ENCODE results near the gene PKIG. TPM values are rescaled to one million over a fixed set of nuclear protein-coding genes. Genes with fewer than 3 reads are reported as not detected.

The PKIG gene
- total and polyA plus RNA-seq, 10 of the 15 experiments (the other 5 are each of a cell fraction or from before 2014, with no cell fraction given) = 5.7 to 82.3 (median 39.7) TPM

DNA sequence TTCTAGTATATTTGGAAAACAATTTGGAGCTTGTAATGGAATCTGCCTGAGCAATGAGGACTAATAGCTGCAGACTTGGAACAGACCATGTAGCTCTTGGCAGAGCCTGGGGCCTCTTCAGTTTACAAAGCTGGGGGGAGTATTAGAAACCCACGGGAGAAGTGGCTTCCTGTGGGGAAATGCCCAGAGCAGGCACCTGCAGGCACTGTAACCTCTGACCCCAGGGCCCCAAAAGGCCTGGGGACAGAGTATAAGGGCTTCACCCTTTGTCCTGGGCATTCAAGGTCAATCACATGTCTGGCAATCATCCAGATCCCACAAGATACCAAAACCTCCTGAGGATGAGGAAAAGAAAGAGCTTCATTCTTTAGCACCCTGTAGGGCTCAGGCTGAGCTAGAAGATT is 19.4 kb downstream of the PKIG start (continued):
- TF ChIP-seq EP300 (IDR thresholded peaks at IDR 0.05; ENCODE audit: borderline replicate concordance in 1 of 2, control insufficient read depth in 1 of 2, low read depth in 2 of 2, low read length in 2 of 2) (no peak), CREM (IDR thresholded peaks at IDR 0.05; ENCODE audit: low read depth) (no peak), NR2F1 (conservative IDR thresholded peaks at IDR 0.05) (peak; percentile 82)
- TF ChIP-seq, protein P1, sequence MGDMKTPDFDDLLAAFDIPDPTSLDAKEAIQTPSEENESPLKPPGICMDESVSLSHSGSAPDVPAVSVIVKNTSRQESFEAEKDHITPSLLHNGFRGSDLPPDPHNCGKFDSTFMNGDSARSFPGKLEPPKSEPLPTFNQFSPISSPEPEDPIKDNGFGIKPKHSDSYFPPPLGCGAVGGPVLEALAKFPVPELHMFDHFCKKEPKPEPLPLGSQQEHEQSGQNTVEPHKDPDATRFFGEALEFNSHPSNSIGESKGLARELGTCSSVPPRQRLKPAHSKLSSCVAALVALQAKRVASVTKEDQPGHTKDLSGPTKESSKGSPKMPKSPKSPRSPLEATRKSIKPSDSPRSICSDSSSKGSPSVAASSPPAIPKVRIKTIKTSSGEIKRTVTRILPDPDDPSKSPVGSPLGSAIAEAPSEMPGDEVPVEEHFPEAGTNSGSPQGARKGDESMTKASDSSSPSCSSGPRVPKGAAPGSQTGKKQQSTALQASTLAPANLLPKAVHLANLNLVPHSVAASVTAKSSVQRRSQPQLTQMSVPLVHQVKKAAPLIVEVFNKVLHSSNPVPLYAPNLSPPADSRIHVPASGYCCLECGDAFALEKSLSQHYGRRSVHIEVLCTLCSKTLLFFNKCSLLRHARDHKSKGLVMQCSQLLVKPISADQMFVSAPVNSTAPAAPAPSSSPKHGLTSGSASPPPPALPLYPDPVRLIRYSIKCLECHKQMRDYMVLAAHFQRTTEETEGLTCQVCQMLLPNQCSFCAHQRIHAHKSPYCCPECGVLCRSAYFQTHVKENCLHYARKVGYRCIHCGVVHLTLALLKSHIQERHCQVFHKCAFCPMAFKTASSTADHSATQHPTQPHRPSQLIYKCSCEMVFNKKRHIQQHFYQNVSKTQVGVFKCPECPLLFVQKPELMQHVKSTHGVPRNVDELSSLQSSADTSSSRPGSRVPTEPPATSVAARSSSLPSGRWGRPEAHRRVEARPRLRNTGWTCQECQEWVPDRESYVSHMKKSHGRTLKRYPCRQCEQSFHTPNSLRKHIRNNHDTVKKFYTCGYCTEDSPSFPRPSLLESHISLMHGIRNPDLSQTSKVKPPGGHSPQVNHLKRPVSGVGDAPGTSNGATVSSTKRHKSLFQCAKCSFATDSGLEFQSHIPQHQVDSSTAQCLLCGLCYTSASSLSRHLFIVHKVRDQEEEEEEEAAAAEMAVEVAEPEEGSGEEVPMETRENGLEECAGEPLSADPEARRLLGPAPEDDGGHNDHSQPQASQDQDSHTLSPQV (IDR thresholded peaks at IDR 0.05) = no peak
- TF ChIP-seq, protein P2, sequence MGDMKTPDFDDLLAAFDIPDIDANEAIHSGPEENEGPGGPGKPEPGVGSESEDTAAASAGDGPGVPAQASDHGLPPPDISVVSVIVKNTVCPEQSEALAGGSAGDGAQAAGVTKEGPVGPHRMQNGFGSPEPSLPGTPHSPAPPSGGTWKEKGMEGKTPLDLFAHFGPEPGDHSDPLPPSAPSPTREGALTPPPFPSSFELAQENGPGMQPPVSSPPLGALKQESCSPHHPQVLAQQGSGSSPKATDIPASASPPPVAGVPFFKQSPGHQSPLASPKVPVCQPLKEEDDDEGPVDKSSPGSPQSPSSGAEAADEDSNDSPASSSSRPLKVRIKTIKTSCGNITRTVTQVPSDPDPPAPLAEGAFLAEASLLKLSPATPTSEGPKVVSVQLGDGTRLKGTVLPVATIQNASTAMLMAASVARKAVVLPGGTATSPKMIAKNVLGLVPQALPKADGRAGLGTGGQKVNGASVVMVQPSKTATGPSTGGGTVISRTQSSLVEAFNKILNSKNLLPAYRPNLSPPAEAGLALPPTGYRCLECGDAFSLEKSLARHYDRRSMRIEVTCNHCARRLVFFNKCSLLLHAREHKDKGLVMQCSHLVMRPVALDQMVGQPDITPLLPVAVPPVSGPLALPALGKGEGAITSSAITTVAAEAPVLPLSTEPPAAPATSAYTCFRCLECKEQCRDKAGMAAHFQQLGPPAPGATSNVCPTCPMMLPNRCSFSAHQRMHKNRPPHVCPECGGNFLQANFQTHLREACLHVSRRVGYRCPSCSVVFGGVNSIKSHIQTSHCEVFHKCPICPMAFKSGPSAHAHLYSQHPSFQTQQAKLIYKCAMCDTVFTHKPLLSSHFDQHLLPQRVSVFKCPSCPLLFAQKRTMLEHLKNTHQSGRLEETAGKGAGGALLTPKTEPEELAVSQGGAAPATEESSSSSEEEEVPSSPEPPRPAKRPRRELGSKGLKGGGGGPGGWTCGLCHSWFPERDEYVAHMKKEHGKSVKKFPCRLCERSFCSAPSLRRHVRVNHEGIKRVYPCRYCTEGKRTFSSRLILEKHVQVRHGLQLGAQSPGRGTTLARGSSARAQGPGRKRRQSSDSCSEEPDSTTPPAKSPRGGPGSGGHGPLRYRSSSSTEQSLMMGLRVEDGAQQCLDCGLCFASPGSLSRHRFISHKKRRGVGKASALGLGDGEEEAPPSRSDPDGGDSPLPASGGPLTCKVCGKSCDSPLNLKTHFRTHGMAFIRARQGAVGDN (IDR thresholded peaks at IDR 0.05) = 0 out of 2 replicates have a peak, but pooled peaks have one; percentile 19
